ENCODE data around the gene ANKRD16.
"Not testable (repeated sequence)": the region's sequence is repeated elsewhere in the genome, so short reads cannot be mapped to it uniquely, and the experiment has no call there.

ANKRD16 gene

DNA sequence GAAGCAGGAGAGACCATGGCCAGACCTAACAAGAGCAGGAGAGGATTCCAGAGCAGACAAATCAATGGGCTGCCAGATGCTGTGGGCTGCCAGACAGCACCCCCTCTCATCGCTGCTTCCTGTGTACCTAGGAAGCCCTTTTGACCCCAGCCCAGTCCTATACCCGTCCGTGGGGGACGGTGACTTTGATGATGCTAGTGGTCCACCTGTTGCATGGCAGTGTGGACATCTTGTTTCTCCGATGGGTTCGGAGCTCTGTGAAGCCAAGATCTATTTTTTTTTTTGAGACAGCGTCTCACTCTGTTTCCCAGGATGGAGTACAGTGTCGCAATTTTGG lies 58.3 kb downstream of the ANKRD16 start:
- DNase-seq: no peak

DNA sequence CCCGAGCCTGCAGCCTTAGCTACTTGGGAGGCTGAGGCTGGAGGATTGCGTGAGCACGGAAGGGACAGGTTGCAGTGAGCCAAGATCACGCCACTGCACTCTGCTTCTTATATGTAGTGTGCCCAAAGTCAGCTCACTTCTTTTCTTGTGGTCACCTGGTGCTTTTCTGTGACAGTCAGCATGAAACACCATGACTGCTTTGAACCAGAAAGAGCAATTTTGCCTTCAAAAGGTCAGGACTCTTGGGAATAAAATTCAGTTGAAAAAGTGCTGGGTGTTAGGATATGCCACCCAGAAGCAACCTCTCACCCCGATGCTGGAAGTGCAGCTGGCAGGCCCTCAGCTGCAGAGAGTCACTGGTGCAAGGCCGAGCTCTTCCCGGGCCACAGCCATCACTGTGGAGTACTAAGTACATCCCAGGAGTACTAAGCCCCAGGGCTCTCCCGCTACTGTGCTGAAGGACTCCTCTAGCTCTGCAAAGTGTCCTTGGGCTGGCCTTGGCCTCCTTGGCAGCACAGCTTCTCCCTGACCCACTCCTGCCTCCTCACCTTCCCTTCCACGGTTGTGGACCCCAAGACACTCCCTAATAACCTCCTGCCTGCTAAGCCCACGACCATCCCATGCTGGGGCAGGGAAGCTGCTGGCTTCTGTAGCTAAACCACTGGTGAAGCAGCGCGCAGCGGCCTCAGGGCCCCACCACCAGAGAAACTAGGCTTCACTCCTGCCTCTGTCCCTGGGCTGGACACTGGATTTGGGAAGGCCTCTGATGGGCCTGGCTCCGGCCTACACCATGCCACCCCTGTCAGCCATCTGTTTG lies 58.9 kb downstream of the ANKRD16 start:
- no peak for DNase-seq

- no peak for DNase-seq
These were observed 60.4 kb downstream of the ANKRD16 start for GRCh38 chr10:5829267-5829666.

DNA sequence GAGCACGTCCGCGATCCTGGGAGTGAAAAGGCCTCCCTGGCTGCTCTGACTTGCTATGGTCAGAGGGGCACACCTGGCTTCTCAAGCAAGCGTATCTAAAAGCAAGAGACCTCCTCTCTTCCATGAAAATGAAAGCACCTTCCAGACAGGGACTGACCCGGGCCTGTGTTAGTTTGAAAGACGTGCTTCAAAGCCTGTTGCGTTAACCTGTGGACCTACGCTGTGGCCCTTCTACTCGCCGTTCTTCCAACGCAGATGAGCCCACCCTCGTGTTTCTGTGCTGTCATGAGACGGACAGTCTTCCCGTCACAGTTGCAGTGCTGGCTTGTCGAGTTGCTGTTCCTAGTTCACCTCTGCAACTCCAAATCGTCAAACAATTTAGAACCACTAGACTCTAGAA lies 61.0 kb downstream of the ANKRD16 start:
- DNase-seq: no peak

GRCh38 chr10:5827841-5828240 lies 61.9 kb downstream of the ANKRD16 start:
- no peak for DNase-seq

GRCh38 chr10:5826511-5826910 lies 63.2 kb downstream of the ANKRD16 start:
- DNase-seq: not testable (repeated sequence)

DNA sequence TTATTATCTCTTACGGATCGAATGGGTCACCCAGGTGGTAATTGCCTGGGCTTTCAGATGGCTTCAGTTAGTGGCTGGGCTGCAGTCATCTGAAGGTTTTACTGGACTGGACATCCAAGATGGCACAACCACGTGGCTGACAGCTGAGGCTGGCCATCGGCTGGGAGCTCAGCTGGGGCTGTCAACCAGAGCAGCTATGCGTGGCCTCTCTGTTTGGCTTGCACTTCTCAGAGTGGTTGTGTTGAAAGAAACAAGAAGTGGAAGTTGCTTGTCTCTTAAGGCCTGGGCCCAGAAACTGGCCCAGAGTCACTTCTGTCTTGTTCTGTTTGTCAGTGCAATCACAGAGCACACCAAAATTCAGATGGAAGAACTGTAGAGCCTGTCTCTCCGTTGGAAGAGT lies 70.8 kb downstream of the ANKRD16 start:
- DNase-seq: no peak

DNA sequence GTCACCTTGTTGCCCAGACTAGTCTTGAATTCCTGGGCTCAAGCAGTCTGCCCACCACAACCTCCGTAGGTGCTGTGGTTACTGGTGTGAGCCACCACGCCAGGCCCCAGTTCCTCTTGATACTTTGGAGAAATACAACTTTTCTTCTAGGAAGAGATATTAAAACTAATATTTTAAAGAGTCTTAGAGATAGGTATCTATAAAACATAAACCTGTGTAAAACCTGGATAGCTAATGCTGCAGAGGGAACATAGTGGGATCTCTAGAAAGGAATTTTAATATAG lies 71.7 kb downstream of the ANKRD16 start:
- DNase-seq: no peak

DNA sequence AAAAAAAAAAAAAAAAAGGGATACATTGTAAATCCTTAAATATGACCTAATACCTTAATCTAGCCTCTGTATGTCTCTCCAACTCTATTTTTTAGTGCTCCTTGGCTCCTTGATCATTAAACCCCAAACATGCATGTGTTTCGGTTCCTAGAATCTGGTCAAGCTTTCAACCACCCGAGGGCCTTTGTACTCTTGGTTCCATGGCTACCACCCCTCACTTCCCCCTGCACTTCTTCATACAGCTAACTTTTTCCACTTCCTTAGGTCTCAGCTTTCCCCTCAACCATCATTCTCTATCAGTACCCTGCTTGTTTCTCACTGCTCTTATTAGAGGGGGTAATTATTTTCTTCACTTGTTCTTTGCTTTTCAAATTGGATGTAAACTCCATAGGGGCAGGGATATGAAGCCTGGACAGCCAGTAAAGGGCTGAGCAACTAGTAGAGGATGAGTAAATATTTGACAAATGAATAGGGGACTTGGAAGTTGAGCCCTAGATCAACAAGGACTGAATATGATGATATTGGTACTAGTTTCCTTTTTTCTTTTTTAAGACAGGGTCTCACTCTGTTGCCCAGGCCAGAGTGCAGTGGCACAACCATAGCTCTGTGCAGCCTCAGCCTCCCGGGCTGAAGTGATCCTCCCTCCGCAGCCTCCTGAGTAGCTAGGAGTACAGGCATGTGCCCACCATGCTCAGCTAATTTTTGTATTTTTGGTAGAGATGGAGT lies 72.2 kb downstream of the ANKRD16 start:
- DNase-seq: no peak

GRCh38 chr10:5816170-5816569 lies 73.5 kb downstream of the ANKRD16 start:
- no peak for DNase-seq

DNA sequence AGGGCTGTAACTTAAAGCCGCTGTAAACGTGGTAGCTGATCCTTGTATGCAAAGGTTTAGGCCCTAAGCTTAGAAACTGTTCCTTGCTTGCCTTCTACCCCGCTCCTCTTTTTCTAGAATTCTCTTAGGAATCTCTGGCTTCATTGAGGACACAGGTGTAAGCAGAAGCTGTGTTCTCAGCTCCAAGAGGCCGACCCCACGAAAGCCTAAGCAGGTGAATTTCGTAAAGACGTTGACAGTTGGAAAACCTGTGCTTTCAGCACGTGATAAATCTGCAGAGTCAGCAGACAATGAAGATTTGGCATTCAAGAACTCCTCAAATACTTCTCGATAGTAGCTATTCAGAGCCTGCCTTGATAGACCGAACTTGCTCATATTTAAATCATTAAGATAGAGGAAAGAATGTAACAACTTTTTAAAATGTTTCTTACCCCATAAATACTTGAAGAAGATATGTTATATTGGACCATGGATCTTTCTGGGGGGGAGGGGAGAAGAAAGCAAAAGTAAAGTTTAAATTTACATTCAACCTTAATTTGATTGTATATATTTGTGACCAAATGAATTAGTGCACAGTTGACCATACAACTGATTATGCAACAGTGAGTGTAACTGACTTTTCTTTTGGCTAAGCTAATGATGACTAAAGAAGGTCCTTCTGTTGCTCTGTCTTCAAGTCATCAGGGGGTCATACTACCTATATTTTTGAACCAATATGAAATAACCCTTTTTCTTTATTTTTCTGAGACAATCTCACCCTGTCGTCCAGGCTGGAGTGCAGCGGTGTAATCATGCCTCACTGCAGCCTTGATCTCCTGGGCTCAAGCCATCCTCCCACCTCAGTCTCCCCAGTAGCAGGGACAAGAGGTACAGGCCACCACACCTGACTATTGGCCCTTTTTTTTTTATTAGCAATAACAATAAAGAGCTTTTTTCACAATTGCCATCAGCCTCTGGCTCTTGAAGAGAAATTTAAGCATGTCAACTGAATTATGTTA lies 75.3 kb downstream of the ANKRD16 start:
- DNase-seq: no peak

GRCh38 chr10:5813341-5814109 lies 76.2 kb downstream of the ANKRD16 start, which contains the start of gene GDI2:
GDI2 (minus strand) TSS chr10:5813434; CDS start chr10:5813258, 176 bp downstream.
- DNase-seq: peak; percentile 97

DNA sequence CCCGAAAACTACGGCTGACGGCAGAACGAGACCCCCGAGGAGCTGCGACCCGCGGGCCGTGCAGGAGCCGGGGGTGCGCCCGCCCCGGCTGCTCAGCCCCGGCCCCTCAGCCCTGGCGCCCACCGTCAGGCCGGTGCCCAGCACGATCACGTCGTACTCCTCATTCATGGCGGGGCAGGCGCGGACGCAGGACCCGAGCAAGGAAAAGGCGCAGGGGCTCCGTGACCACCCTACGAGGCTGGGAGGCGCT lies 76.7 kb downstream of the ANKRD16 start:
- DNase-seq: no peak

DNA sequence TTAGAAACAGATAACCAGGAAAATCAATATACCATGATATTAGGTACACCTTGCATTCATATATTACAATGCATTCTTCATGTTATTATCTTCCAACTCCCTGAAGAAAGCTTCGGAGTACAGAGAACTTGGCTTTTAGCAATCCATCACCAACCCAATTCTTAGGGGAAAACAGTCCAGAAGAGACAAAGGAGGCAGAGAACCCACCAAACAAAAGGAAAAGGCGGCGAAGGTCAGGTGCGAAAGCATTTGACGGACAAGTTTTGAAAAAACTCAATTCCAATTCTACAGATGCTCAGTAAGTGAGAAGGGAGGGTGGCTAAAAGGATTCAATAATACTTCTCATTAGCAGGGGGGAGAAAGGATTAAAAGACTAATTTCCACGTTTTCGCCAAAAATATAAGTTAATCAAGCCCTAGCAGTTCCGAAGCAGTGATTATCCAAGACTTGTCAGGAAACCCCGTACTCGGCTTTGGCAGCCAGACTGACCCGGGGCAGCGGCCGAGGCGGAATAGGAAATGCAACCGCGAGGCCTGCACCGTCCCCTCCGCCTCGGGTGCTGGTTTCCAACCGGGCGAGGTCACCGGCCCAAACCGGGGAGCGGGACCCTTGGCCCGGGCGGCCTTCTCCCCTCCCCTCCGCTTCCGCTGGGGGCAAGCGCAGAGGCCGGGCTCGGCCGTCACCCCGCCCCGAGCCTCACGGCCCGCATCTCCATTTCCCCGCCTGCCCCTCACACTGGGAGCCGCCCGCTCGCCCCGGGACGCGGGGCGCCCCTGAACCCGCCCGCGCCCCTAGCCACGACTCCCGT lies 77.2 kb downstream of the ANKRD16 start:
- DNase-seq: peak; percentile 62
